Amygdala (tissue), 56 donors: ENCODE measurements around the gene ARHGAP28.

Experiments used
- DNase-seq, 56 donors: peaks; one replicate each; lab custom pipeline; 2025; lab: John Stamatoyannopoulos, UW

Gene ARHGAP28

DNA sequence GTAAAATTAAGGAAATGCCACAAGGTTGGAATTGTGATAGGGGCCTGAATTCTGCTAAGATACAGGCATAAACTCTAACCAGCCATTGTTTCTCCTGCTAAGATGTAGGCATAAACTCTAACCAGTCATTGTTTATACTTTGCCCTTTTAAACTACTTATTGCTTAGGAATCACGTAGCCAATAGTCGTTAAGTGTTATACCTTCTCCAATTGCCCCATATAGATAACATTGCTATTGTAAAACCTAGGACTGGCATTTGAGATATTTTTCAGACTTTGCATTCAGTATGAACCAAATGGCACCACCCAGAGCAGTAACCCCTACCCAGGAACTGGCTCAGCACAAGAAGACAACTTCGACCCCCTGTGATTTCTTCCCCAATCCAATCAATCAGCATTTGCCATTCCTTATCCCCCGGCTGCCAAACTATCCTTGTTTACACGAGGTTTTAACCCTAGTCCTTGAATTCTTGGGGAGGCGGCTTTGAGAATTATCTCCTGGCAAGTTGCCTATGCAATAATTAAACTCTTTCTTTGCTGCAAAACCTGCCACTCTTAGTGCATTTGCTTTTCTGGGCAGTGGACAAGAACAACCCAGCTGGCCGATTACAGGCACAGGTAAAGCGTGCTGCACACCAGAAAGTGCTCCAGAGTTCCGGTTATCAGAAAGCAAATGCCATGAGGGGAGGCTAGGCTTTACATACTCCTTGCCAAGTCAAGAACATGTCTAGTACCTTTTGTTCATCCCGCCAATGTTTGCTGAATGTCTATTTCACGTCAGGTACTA, 220.5 kb downstream of the ARHGAP28 start:
- DNase-seq = no peak

DNA sequence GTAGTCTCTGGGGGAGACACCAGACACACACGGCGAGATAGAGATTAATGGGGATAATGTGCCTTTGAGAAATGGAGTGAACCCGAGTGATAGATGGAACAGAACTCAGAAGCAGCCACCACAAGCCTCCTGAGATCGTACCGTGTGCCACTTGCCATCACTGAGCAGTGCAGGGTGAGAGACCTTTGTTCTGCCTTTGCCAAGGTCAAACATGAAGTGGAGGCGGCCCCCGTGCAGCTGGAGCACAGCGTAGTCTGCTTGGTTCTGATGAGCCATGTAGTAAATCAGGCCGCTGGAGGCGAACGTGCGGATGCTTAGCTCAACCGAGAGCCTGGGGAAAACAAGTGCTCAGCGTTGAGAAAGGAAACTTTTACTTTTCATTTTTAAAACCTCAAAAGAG, 221.1 kb downstream of the ARHGAP28 start:
- DNase-seq = no peak

DNA sequence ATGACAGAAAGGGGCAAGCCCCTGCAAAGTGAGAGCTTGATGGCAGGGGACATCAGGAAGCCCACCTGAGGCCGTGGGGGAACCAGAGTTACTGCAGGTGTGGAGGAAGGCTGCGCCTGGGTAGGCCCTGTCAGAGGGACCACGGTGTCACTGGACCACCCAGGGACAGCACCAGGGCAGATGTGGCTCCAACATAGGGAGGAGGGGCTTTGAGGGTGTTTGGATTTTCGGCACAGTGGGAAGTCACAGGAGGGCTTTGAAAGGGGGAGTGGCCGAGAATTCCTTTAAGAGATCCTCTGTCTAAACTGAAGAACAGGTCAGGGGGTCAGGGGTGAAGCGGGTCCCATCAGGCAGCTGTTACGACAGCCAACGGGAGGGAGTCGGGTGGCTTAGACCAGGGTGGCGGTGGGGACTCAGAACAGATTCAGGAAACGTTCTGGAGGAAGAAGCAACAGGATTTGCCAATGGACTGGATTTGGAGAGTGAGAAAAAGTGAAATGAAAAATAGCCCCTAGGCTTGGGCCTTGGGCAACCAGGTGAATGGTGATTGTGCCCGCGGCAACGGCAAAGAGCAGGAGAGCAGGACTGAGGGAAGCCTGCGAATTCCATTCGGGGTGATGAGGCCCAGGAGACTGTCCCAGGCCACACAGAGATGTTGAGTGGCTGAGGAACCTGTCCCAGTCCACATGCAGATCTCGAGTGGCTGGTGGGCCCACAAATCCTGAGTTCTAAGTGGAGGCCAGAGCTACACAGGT, 222.0 kb downstream of the ARHGAP28 start:
- no peak for DNase-seq

DNA sequence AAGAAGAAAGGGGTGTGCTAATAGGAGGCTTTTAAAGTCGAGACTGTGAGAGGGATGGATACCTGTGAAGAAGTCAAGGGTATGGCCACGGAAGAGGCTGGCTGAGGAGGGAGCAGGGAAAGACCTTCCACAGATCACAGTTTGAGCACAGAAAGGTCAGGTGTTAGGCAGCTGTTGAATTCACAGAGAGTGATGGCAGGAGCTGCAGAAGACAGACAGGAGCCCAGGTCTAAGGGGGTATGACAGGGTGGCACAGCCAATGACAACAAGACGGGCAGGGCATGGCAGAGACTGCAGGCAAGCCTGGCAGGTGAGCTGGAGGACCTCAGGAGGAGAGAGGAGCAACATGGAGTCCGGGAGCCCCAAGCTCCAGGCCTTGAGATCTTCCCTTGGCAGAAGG, 225.0 kb downstream of the ARHGAP28 start:
- DNase-seq = no peak

DNA sequence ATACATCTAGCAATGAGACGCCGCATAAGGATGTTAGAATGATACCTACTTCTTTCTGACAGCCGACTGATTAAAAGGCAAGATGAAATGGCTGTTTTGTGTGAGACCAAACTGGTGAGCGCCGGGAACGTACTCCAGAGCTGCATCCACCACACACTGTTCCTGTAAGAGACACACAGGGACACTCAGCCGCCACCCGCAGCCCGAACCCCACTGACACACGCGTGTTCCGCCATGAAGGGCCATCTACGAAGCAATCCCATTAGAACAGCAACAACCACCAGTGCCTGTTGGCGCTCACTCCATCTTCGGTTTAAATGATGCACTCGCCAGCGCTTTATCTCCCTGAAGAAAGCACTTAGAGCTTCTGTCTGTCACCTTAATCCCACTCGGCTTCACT, 225.8 kb downstream of the ARHGAP28 start:
- DNase-seq = no peak

DNA sequence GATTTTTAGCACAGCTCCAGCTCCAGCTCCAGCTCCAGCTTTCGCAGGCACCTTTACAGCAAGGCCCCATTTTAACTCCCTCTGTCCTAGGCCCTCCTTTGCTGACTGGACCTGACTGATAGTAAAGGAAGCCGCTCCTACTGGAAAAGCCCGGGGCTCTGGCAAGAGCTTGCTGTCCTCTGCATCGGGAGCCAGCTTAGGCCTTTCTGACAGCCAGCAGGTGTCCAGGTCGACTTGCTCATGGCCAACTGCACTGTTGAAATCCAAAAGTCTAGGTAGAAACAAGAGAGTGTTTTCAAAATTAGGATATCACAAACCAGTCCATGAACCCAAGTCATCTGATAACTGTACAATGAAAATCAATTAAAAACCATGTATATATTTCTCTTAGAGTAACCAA, 227.0 kb downstream of the ARHGAP28 start:
- DNase-seq = no peak

DNA sequence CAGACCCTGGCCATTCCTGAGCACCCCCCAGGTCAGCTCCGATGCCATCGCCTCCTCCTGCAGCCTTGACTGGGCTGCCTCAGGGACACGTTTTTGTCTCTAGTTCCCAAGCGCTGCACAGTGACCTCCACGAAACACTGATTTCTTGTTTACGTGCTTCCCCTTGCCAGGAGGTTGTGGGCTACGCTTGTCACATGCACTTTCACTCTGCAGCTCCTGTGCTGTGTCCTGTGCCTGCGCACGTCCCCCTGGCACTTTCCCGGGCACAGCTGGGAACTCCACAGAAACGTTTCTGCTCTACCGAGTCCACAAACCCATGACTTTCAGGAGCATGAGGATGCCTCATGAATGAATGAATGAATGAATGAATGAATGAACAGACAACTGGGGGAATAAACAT, 227.5 kb downstream of the ARHGAP28 start:
- DNase-seq = no peak

DNA sequence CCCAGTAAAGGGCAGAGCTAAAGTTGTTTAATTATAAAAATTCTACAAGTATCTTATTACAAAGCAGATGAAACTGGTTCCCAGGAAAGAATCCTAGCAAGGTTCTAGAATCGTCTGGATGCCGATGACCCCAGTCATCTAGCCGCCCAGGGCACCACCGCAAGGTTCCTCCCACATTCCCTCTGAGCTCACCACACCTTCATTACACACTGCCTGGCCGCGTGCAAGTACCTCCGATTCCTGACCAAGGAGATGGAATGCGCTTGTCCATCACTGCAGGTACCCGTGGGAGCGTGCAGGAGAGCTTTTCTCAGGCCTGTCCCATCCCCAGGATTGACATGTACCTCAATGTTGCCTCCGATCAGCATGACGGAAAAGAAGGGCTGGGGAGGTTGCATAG, 229.6 kb downstream of the ARHGAP28 start:
- DNase-seq = no peak

DNA sequence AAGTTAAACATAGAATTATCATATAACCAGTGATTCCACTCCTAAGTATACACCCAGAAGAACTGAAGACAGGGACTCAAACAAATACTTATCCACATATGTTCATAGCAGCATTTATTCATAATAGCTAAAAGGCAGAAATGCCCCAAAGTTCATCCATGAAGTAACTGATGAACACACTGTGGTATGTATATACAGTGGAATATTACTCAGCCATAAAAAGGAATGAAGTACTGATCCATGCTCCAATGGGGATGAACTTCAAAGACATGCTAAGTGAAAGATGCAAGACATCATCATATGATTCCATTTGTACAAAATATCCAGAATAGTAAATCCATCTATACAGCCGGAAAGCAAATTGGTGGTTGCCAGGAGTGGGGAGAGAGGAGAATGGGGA, 230.6 kb downstream of the ARHGAP28 start:
- DNase-seq = no peak

DNA sequence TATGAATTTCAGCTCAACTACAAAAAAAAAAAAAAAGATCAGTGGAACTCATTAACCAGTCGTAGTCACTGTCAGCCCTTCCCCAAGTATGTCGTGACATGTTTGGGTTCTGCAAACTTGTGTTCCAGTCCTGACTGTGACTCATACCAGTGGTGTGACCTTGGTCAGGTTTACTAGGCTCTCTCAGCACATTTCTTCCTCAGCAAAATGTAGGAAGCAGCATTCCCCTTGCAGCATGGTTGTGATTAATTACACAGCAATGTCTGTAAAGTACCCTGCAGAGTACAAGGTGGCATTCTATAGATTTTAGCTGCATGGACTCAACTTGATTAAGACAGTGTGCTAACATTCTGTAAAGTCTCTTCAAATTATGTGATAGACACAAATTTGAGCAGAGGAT, 231.1 kb downstream of the ARHGAP28 start:
- no peak for DNase-seq

DNA sequence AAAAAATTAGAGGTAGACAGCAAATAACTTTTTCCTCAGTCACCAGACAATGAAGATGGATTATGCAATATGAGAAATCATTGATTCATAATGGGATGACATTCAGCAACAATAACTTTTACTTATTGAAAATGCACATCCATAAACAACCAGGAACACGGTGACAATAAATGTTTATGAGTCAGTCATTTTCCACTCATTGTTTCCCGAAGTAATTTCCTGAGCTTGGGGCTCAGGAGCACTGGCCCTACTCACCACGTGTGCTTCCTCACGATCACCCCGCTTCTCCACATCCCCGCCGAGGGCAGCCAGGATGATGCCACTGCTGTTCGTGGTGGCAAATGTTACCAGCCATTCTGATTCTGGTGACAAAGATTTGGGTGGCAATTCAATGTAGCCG, 231.8 kb downstream of the ARHGAP28 start:
- DNase-seq = no peak

DNA sequence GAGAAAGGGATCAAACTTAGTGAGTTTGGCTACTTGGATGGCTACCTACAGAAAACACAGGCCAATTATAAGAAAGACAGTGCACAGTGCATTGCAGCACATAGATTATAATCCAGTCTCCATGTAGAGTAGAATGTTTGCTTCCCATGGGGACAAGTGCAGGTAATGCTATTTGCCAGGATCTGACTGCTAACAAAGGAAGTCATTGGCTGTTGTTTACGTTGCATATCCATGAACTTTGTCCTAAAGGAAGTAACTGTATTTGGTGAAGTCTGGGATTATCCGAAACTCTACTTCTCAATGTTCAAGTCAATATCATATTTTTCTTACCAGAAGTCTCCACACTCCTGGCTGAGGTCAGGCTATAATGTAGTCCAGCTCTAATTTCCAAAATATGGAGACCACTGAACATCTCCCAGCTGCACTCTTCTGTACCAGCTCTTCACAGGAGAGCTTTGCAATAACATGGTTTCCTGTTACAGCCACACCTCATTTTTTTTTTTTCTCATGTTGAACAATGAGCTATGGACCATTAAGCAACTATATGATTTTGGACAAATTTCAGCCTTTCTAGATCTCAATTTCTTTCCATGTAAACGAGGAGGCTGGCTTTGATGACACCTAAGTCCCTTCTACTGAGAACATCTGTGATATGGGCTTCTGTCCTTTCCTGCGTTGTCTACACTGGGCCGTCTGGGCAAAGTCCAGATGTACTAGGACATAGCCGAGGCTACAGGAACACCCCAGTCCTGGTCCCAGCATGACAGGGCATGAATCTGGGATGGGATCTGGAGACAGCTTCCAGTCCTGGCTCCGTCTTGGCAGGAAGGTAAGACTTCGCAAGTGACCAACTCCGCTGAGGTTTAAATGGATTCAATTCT, 233.3 kb downstream of the ARHGAP28 start:
- DNase-seq = no peak

DNA sequence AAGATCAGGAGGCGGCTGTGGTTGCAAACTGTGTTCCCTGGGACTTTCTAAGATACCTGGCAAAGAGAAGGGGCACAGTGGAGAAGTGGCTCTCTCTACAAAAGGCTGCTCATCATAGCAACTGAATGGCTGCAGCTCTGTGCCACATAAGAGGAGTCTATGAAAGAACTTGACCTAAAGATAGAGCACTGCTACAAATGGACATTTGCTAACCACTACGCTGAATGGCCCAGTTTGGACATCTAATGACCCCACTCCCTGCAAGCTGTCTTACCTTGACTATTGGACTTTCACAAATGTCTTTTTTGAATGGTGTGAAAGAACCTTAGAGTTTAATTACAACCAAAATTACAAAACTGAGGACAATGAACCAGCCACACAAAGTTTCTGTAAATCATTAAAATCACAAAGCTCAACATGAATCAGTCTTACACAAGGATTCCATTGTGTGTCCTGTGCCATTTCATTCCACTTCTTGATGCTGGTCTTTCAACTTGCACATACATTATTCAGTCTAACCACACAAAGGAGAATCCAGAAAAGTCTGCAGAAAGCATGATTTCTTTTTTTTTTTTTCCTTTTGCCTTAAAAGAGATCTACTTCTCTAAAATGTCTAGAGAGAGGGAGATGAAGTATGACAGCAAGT, 234.1 kb downstream of the ARHGAP28 start:
- no peak for DNase-seq
